RKO (cell line): Measurements from ENCODE around the gene KCNH6.
A peak's percentile ranks its signal among the peaks of the same experiment; 100 is the strongest.

Experiments used
- DNase-seq: peaks from one replicate; pipeline ENCODE4 v3.0.0-alpha.2; 2016; ENCODE audit warnings: low spot score

KCNH6 gene

DNA sequence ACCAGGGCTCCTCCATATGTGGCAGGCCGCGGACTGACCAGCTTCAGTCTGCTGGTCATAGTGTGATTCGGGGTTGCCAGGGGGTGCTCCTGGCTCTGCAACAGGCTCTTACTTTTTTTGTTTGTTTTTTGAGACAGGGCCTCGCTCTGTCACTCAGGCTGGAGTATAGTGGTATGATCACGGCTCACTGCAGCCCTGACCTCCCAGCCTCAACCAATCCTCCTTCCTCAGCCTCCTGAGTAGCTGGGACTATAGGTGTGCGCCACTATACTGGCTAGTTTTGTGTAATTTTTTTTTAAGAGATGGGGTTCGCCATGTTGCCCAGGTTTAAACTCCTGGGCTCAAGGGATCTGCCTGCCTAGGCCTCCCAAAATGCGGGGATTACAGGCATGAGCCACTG lies 11.8 kb upstream of the KCNH6 start:
- DNase-seq = no peak

DNA sequence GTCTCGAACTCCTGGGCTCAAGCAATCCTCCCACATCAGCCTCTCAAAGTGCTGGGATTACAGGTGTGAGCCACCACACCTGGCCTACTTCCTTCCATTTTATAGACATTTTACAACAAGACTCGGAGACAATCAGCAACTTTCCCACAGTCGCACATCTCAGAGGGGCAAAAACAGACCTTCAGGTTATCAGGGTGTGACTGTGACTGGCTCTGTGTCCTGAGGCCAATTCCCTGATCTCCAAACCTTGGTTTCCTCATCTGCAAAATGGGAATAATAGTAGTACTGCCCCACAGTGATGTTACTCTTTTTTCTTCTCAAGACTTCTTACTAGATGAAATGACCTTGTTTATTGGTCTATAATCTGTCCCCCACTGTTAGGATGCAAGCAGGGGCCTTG lies 10.8 kb upstream of the KCNH6 start:
- DNase-seq = no peak

DNA sequence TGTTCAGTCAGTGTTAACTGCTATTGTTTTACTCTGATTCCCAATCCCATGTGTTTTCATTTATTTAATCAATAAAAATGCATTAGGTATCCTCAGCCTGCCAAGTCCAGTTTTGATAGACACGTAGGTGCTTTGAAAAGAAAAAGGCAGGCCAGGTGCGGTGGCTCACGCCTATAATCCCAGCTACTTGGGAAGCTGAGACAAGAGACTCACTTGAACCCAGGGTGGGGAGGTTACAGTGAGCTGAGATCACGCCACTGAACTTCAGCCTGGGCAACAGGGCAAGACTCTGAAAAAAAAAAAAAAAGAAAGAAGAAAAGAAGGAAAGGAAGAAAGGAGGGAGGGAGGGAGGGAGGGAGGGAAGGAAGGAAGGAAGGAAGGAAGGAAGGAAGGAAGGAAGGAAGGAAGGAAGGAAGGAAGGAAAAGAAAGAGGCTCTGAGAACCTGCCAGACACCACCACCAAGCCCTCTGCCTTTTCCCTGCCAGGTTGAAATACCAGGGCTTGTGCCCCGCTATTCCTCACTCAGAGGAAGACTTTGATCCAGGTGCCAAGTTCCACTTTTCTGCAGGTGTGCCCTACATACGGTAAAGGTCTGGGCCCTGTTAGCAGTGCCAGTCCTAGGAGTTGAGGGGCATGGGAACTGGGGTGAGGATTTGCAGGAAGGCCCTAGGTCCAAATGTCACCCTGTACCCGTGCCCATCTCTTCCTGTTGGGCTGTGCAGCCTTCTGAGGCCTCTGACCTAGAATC lies 10.1 kb upstream of the KCNH6 start:
- no peak for DNase-seq

GRCh38 chr17:63514477-63514876 lies 8.7 kb upstream of the KCNH6 start:
- no peak for DNase-seq

- DNase-seq = no peak
These were observed 8.2 kb upstream of the KCNH6 start for GRCh38 chr17:63514974-63515373.

- DNase-seq = no peak
These were observed 7.7 kb upstream of the KCNH6 start for GRCh38 chr17:63515426-63515825.

- DNase-seq = peak; percentile 71
These were observed 6.0 kb upstream of the KCNH6 start for GRCh38 chr17:63516910-63517824.

GRCh38 chr17:63517825-63518534 lies 5.2 kb upstream of the KCNH6 start:
- DNase-seq = no peak

DNA sequence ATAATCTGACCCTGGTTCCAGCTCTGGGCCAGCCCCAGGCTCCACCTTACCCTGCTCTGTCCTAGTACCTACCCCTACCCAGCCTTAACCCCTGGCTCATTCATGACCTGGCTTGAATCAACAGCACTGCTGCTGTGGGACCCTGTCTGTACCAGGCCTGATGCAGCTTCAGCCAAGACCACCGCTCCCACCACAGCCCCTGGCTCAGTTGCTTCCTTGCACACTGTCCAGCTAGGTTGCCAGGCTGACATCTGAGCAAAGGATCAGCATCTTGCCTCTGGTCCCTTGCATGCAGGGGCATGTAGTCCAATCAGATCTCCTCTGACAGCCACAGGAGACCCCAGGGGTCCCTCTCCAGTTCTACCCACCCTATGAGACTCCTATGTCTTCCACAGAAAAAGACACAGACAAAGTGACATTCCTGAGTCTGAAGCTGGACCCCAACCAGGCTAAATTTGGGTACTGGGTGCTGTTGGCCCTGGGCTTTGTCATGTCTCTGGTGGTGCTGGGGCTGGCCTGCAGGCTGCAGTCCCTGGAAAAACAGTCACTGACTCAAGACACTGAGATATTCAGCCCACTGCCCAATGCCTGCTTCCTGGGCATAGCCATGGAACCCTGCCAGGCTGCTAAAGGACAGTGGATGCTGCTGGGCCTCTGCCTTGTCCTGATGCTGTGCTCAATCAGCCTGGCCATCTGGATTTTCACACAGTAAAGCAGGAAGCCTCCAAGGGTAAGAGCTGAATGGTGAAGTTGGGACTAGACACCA lies 3.9 kb upstream of the KCNH6 start:
- no peak for DNase-seq

- no peak for DNase-seq
These were observed 2.9 kb upstream of the KCNH6 start for GRCh38 chr17:63519972-63520882.

- DNase-seq = no peak
These were observed 893 bp downstream of the KCNH6 start for GRCh38 chr17:63524051-63524450.

DNA sequence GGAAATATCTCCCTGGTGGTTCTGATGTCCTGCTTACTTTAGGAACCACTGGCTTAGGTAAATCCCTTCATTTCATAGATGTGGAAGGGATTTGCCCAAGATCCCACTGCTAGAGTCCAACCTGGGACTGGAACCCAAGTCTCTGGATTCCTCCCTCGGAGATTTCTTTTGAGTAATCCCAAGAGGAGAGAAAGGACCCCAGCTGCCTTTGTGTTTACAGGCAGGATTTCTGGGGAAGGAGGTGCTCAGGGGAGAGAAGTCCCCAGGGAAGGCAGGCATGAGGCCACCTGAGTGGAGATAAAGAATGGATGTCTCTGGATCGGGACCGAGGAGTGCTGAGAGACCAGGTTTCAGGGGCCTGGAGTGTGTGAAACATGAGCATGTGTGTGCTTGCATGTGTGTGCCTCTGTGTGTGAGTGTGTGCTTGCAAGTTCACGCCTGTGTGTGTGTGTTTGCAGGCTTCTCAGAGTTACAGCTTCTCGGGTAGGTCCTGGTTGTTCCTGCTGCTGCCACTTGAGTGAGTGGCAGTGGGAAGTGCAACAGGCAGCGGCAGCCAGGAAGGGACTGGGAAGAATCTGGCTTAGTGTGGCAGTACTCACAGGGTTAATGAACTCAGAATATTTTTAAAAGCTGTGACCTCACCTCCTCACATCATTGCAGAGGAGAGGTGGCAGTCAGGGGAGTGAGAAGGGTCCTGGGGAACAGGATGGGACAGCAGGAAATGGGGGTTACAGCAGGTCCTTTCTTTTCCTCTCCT lies 2.2 kb downstream of the KCNH6 start:
- DNase-seq = no peak

DNA sequence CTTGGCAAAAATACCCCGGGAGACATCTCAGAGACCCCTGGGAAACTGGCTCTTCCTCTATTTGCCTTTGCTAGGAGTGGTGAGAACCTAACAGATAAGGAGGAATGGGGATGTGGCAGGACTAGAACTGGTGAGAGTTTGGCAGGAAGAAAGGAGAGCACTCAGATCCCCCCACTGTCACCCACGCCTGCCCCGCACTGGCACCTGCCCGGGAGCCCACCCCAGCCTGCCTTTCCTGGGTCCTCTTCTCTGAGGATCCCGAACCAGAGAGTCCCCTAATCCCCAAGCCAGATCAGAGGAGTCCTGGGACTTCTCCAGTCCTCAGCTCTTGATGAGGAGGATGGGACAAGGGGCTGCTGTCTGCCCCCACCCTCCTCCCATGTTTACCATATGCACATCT lies 3.7 kb downstream of the KCNH6 start:
- no peak for DNase-seq

DNA sequence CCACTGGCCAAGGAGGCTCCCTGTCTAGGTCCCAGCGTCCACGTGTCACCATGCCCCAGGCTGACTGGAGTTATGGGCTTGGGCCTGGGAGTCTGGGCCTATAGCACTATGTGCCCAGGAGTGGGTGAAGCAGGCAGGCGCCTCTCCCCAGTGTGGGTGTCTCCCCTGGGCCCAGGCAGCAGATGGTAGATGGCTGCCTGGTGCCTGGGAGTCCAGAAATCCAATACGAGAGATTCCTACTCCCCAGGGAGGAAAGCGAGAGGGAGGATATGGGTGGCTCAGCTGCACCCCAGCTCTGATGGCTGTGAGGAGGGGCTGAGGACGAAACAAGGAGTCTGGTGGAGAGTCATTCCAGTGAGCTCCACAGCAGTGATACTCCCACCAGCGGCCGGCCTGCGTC lies 5.0 kb downstream of the KCNH6 start:
- no peak for DNase-seq

DNA sequence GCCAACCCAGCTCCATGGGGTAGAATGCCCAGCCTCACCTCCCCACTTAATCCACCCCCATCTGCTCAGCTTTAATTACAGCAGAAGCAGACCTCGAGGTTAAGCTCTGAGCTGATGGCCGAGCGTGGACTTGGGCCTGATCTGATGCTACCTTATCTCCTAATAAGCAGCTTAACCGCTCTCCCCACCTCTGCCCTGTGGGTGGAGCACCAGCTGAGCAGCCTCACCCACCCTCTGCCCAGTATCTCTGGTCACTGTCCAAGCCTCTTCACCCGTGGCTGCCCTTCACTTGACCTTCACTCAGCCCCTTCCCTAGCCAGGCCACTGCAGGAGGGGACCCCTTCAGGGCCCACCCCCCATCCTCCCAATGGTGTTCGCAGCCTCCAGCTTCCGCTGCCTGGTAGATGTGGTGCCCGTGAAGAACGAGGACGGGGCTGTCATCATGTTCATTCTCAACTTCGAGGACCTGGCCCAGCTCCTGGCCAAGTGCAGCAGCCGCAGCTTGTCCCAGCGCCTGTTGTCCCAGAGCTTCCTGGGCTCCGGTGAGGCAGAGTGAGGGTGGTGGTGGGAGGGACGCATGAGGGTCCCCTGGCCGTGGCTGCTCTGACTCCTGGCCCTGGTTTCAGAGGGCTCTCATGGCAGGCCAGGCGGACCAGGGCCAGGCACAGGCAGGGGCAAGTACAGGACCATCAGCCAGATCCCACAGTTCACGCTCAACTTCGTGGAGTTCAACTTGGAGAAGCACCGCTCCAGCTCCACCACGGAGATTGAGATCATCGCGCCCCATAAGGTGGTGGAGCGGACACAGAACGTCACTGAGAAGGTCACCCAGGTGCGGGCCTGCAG lies 6.8 kb downstream of the KCNH6 start:
- no peak for DNase-seq

DNA sequence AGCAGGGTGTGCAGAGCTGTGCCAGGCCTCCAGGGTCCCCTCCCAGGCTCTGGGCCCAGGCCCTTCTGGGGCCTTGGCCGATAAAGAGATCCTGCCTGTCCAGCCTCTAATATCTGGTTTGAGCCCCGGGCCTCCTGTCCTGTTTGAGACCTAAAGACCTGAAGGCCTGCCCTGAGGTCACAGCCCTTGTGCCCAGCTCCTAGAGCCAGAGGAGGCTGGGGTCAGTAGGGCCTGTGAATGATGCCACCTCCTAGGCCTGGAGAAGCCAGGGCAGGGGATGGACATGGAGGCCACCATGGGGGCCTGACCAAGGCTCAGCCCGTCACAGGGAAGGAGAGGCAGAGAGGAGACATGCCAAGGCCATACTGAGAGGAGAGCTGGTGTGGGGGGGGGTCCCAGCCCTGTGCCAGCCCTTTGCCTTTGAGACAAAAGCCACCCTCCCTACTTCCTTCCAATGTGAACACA lies 7.4 kb downstream of the KCNH6 start:
- no peak for DNase-seq

DNA sequence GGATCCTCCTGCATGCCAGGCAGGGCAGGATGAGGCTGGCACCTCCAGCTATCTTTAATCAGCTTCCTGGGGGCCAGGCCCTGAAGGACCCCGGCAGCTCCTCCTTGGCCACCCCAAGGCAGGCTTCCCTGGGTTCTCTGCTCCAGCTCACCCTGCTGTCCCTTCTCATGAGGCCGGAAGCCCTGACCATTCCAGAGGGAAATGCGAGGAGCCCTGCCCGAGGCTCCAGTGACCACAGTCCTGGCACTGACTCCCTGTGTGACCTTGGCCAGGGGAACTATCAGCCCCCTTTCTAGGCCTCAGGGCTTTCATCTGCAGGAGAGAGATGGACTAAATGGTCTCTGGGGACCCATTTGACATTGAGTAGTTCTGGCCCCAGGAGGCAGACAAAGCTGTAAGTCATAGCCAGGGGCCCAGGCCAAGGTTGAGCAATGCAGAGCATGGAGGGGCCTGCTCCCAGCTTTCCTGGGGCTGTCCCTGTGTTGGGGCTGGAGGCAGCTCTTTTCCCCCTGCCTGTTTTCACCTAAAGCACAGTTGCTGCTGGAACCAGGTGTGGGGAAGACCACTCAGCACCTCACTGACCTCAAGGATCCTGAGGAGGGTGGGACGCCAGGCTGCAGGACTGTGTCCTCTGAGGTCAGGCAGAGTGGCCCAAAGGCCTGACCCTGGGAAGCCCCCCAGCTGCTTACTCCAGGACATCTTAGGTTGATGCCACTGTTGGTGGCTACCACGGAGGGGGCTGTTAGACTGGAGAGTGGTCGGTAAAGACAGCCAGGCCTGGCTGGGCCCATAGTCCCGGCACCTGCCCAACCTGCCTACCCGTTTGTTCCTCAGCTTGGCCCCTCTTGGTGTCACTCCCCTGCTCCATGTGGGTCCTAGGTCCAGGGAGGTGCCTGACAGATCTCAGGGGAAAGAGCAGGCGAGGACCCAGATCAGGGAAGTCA lies 8.1 kb downstream of the KCNH6 start:
- DNase-seq = no peak
